22Rv1 (cell line): ENCODE measurements around the gene KRT79.

Experiments
- CTCF ChIP-seq: fragments of 450-650 bp; IDR thresholded peaks from 2 replicates; pipeline ENCODE4 v1.5.1; 2017; ENCODE audit warnings: mild to moderate bottlenecking
- ZFX ChIP-seq: fragments of 450-650 bp; IDR thresholded peaks from 2 replicates; pipeline ENCODE4 v1.6.1; 2017; ENCODE audit warnings: antibody characterized with exemption, borderline replicate concordance

GRCh38 chr12:52862023-52862422 is 27.9 kb upstream of the KRT79 start:
- TF ChIP-seq CTCF (no peak), ZFX (no peak)
